ENCODE measurements around the gene CTCFL.

DNA sequence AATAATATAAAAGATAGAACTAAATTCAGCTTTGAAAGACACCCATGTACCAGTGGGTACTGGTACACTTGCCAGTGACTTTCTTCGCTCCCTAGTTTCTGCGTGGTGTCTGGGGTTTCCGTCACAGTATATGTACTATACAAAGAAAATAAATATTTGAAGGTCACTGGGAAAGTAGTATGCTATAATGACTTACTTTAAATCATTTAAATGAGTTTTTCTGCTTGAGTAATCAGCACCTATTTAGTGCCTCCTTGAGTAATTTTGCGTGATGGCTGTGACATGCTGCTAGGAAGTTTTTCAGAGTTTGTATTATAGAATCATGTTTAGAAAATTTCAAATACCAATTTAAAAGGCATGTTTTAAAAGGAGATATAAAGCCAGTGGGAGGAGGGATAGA is 3.2 kb upstream of the CTCFL start:
- TF ChIP-seq, protein P1, sequence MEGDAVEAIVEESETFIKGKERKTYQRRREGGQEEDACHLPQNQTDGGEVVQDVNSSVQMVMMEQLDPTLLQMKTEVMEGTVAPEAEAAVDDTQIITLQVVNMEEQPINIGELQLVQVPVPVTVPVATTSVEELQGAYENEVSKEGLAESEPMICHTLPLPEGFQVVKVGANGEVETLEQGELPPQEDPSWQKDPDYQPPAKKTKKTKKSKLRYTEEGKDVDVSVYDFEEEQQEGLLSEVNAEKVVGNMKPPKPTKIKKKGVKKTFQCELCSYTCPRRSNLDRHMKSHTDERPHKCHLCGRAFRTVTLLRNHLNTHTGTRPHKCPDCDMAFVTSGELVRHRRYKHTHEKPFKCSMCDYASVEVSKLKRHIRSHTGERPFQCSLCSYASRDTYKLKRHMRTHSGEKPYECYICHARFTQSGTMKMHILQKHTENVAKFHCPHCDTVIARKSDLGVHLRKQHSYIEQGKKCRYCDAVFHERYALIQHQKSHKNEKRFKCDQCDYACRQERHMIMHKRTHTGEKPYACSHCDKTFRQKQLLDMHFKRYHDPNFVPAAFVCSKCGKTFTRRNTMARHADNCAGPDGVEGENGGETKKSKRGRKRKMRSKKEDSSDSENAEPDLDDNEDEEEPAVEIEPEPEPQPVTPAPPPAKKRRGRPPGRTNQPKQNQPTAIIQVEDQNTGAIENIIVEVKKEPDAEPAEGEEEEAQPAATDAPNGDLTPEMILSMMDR (IDR thresholded peaks at IDR 0.05; ENCODE audit: borderline replicate concordance, extremely low read depth, low read length, poor library complexity, severe bottlenecking) = no peak
- TF ChIP-seq EZH2 (IDR thresholded peaks at IDR 0.05; ENCODE audit: borderline replicate concordance, low read depth, low read length, severe bottlenecking) = no peak

All from DND-41 (cell line).